HepG2 (cell line): Measurements from ENCODE around the gene IFT27. TPM values are rescaled to one million over a fixed set of nuclear protein-coding genes. Genes with fewer than 3 reads are reported as not detected.

ENCODE experiments used
- ATAC-seq: fragments of 200-7000 bp; cut with Tn5 transposase; 3 replicates; pipeline ENCODE4 v1.9.1; 2020; ENCODE audit warnings: mild to moderate bottlenecking, moderate library complexity
- BruUV-seq: library from RNA; stranded (reverse); fragments of 400-500 nt; replicated peaks from 2 replicates; lab custom pipeline; 2021; lab: Mats Ljungman, UMichigan
- CTCF ChIA-PET: fragments of 300-600 bp; formaldehyde crosslinking; extraction: SDS; loops from one replicate; lab custom pipeline; 2021; ENCODE audit warnings: low total read pairs, inconsistent platforms, low intra/inter-chr PET ratio; lab: Yijun Ruan, JAX
- POLR2A ChIA-PET: fragments of 350-600 bp; sonication (Branson Sonifier 250); formaldehyde crosslinking; loops from one replicate; lab custom pipeline; 2020; ENCODE audit warnings: antibody characterized with exemption, inconsistent platforms; lab: Yijun Ruan, JAX
- DNase-seq: peaks from one replicate; pipeline ENCODE4 v3.0.0-alpha.2; 2015; ENCODE audit warnings: low spot score
- FAIRE-seq: peaks from 3 replicates; lab custom pipeline; 2011; peaks lifted over from hg19 to GRCh38; lab: Jason Lieb, UNC
- H2AFZ ChIP-seq: one replicate; pipeline ENCODE4 v1.6.1; 2011; ENCODE audit warnings: low read length, inconsistent platforms
- H3K27ac ChIP-seq: fragments of 300-600 bp; 3 replicates; pipeline ENCODE4 v1.8.0; 2011; ENCODE audit warnings: mixed run types, mild to moderate bottlenecking, mixed read lengths, low read length, inconsistent platforms; ENCODE audit not compliant: insufficient read depth; ENCODE audit errors: extremely low read length
- H3K27me3 ChIP-seq, 2 experiments: fragments of 200-600 bp in 1 of 2; 2 replicates in 1 of 2; 3 replicates in 1 of 2; pipeline versions ENCODE4 v1.6.0 to v1.8.0; 2011; ENCODE audit warnings: low read length in 2 of 2, mild to moderate bottlenecking in 2 of 2, moderate library complexity in 2 of 2, inconsistent platforms in 1 of 2; ENCODE audit not compliant: insufficient read depth in 2 of 2, control insufficient read depth in 1 of 2
- H3K36me3 ChIP-seq, 2 experiments: fragments of 200-600 bp in 1 of 2; replicated peaks in 1 of 2; 2 replicates in 1 of 2; 3 replicates in 1 of 2; pipeline versions ENCODE4 v1.5.1 to v1.8.0; 2011; ENCODE audit warnings: low read length in 2 of 2, inconsistent platforms in 1 of 2; ENCODE audit not compliant: insufficient read depth in 2 of 2, control insufficient read depth in 1 of 2
- H3K4me1 ChIP-seq: 2 replicates; pipeline ENCODE4 v1.5.1; 2012; ENCODE audit warnings: low read length, inconsistent platforms; ENCODE audit not compliant: insufficient read depth
- H3K4me2 ChIP-seq: 2 replicates; pipeline ENCODE4 v1.6.0; 2011; ENCODE audit warnings: low read depth, low read length, inconsistent platforms
- H3K4me3 ChIP-seq, 3 experiments: fragments of 200-600 bp in 1 of 3; sonication (generic), shearing (Covaris generic) in 1 of 3; replicated peaks in 1 of 3; 2 replicates each; pipeline ENCODE4 v1.5.1; 2011 to 2016; ENCODE audit warnings: low read length in 3 of 3, inconsistent platforms in 2 of 3, low read depth in 2 of 3, mild to moderate bottlenecking in 2 of 3, control low read depth in 1 of 3, mixed read lengths in 1 of 3; ENCODE audit not compliant: insufficient read depth in 1 of 3
- H3K79me2 ChIP-seq: one replicate; pipeline ENCODE4 v1.6.1; 2011; ENCODE audit warnings: low read length, inconsistent platforms; ENCODE audit not compliant: insufficient read depth
- H3K9ac ChIP-seq: 2 replicates; pipeline ENCODE4 v1.6.0; 2011; ENCODE audit warnings: mild to moderate bottlenecking, low read depth, low read length, inconsistent platforms; ENCODE audit not compliant: insufficient read depth
- H3K9me3 ChIP-seq: 2 replicates; pipeline ENCODE4 v1.5.1; 2012; ENCODE audit warnings: mild to moderate bottlenecking, low read length
- H4K20me1 ChIP-seq: 2 replicates; pipeline ENCODE4 v1.6.0; 2011; ENCODE audit warnings: inconsistent platforms, mild to moderate bottlenecking, low read length, moderate library complexity; ENCODE audit not compliant: insufficient read depth
- ADNP ChIP-seq: sonication (generic); formaldehyde crosslinking; IDR thresholded peaks from 2 replicates; pipeline ENCODE4 v1.4.0; 2020; ENCODE audit warnings: missing genetic modification reagents
- ARHGAP35 ChIP-seq: sonication (generic); formaldehyde crosslinking; IDR thresholded peaks from 2 replicates; pipeline ENCODE4 v1.9.0; 2022; ENCODE audit warnings: mild to moderate bottlenecking, inconsistent platforms, moderate library complexity, missing genetic modification reagents, borderline replicate concordance
- BCLAF1 ChIP-seq: fragments of 450-650 bp; IDR thresholded peaks from 2 replicates; pipeline ENCODE4 v1.6.1; 2017; ENCODE audit warnings: mild to moderate bottlenecking
- CREBL2 ChIP-seq: sonication (generic); formaldehyde crosslinking; IDR thresholded peaks from 2 replicates; pipeline ENCODE4 v1.8.1; 2023; ENCODE audit warnings: missing genetic modification reagents, mild to moderate bottlenecking, borderline replicate concordance
- PHF20 ChIP-seq: sonication (generic); formaldehyde crosslinking; IDR thresholded peaks from 2 replicates; pipeline ENCODE4 v1.5.0; 2020; ENCODE audit warnings: mild to moderate bottlenecking, missing genetic modification reagents
- SP4 ChIP-seq: sonication (generic); formaldehyde crosslinking; IDR thresholded peaks from 2 replicates; pipeline ENCODE4 v1.8.1; 2023; ENCODE audit warnings: mild to moderate bottlenecking, missing genetic modification reagents
- SYNCRIP ChIP-seq: fragments of 200-400 bp; formaldehyde crosslinking; IDR thresholded peaks from 2 replicates; pipeline ENCODE4 v1.6.1; 2018; ENCODE audit warnings: mild to moderate bottlenecking, low read depth, low read length; ENCODE audit not compliant: insufficient read depth
- TCF7 ChIP-seq: sonication (generic); IDR thresholded peaks from 2 replicates; pipeline ENCODE4 v1.6.1; 2016; ENCODE audit warnings: antibody characterized with exemption, low read depth
- YY1 ChIP-seq: IDR thresholded peaks from 2 replicates; pipeline ENCODE4 v1.6.1; 2011; ENCODE audit warnings: low read length, low read depth, moderate library complexity, mild to moderate bottlenecking; ENCODE audit not compliant: insufficient read depth, insufficient replicate concordance
- ZFYVE20 ChIP-seq: sonication (generic); formaldehyde crosslinking; IDR thresholded peaks from 2 replicates; pipeline ENCODE4 v1.8.0; 2023; ENCODE audit warnings: low read depth, mild to moderate bottlenecking, moderate library complexity, missing genetic modification reagents, borderline replicate concordance
- ZKSCAN5 ChIP-seq: sonication (generic); formaldehyde crosslinking; IDR thresholded peaks from 2 replicates; pipeline ENCODE4 v1.5.1; 2020; ENCODE audit warnings: mild to moderate bottlenecking, missing genetic modification reagents
- ZNF138 ChIP-seq: sonication (generic); formaldehyde crosslinking; IDR thresholded peaks from 2 replicates; pipeline ENCODE4 v1.5.0; 2020; ENCODE audit warnings: mild to moderate bottlenecking, low read depth, missing genetic modification reagents
- ZNF333 ChIP-seq: sonication (generic); formaldehyde crosslinking; IDR thresholded peaks from 2 replicates; pipeline ENCODE4 v1.4.0; 2020; ENCODE audit warnings: mild to moderate bottlenecking, missing genetic modification reagents, borderline replicate concordance
- ZNF33A ChIP-seq: sonication (generic); formaldehyde crosslinking; IDR thresholded peaks from 2 replicates; pipeline ENCODE4 v1.5.1; 2020; ENCODE audit warnings: missing genetic modification reagents, mild to moderate bottlenecking, moderate library complexity, borderline replicate concordance
- ZNF609 ChIP-seq: sonication (generic); formaldehyde crosslinking; IDR thresholded peaks from 2 replicates; pipeline ENCODE4 v1.4.0; 2020; ENCODE audit warnings: mild to moderate bottlenecking, missing genetic modification reagents, borderline replicate concordance
- ZNF670 ChIP-seq: sonication (generic); formaldehyde crosslinking; IDR thresholded peaks from 2 replicates; pipeline ENCODE4 v1.8.0; 2022; ENCODE audit warnings: mild to moderate bottlenecking, missing genetic modification reagents, borderline replicate concordance
- WGBS: methylation state at CpG from one replicate; pipeline ENCODE4 v1.1.6; 2017; ENCODE audit warnings: low lambda C conversion rate; 5-methylcytosine and 5-hydroxymethylcytosine counted together
- in situ Hi-C: cut with HindIII; loops from 2 replicates; pipeline ENCODE4 v1.10.0; 2017; ENCODE audit warnings: low pct_unique_long_range_greater_than_20kb; ENCODE audit not compliant: extremely low pct_ligation_motif_present
- intact Hi-C: fragments of 100-400 bp; cut with micrococcal nuclease; formaldehyde crosslinking; loops from one replicate; pipeline ENCODE4 v1.10.0; 2022; ENCODE audit not compliant: unreplicated experiment
- polyA plus RNA-seq, 8 experiments: library from polyadenylated mRNA; depleted of rRNA in 3 of 8; stranded (reverse) in 7 of 8; unstranded in 1 of 8; fragments of >200 nt; fragmentation: Illumina TruSeq in 4 of 8; extraction: Trizol in 4 of 8; gene quantifications; 2 replicates each; pipeline versions ENCODE4 v1.2.1 to v1.2.3, GENCODE V29; 2011 to 2016; ENCODE audit warnings: low read depth in 4 of 8, missing spikeins in 1 of 8, mixed read lengths in 1 of 8; ENCODE audit not compliant: insufficient read depth in 1 of 8
- total RNA-seq, 5 experiments: library from RNA; depleted of rRNA; stranded (reverse); fragments of >200 nt; fragmentation: Illumina TruSeq; extraction: Trizol; gene quantifications; 2 replicates each; pipeline ENCODE4 v1.2.3, GENCODE V29; 2016; ENCODE audit warnings: low read depth in 1 of 5

The IFT27 gene
- total and polyA plus RNA-seq, 2 of the 13 experiments (the other 11 are each of a cell fraction or from before 2014, with no cell fraction given), result 0.25 to 0.33 TPM

GRCh38 chr22:36798674-36799066 lies 22.8 kb upstream of the IFT27 start:
- WGBS, result 47% methylated on average over 7 of the region's 11 CpGs
- FAIRE-seq, result no peak
- no peak for DNase-seq
- H3K9ac ChIP-seq, result no peak overlapping the region
- CTCF ChIA-PET, result no interaction called here
- H3K79me2 ChIP-seq, result no peaks in the 10 kb centered on the region
- POLR2A ChIA-PET, result no interaction called here
- intact Hi-C loops, result no loop called here
- H3K9me3 ChIP-seq, result no peaks in the 10 kb centered on the region
- no peak overlapping the region for H3K4me2 ChIP-seq
- TF ChIP-seq CREBL2 (CRISPR knock-in tag) (no peak), YY1 (no peak), ADNP (CRISPR knock-in tag) (no peak), SP4 (CRISPR knock-in tag) (no peak), ZKSCAN5 (no peak), ZFYVE20 (CRISPR knock-in tag) (no peak), TCF7 (no peak), ZNF33A (CRISPR knock-in tag) (no peak), ZNF138 (CRISPR knock-in tag) (no peak), ZNF609 (no peak), PHF20 (CRISPR knock-in tag) (no peak), ZNF670 (CRISPR knock-in tag) (no peak), ARHGAP35 (CRISPR knock-in tag) (no peak), ZNF333 (CRISPR knock-in tag) (no peak), BCLAF1 (no peak), SYNCRIP (no peak)
- H3K4me1 ChIP-seq, result no peaks in the 10 kb centered on the region
- no peak; the same call in 2 of the 3 replicates for ATAC-seq
- H3K27me3 ChIP-seq, result peaks cover 0 to 25% of the 10 kb centered on the region in 2 experiments; a peak in 3 of 5 replicates
- in situ Hi-C loops, result no loop called here
- H4K20me1 ChIP-seq, result no peaks in the 10 kb centered on the region
- no peaks in the 10 kb centered on the region for H3K36me3 ChIP-seq
- no TSS peak for BruUV-seq
- H3K4me3 ChIP-seq, result no peak overlapping the region
- H3K27ac ChIP-seq, result no peak overlapping the region
- no peak overlapping the region for H2AFZ ChIP-seq
